Choroid plexus epithelial cell (primary cell): ENCODE results near the gene CDAN1.
"Not testable (repeated sequence)": the region's sequence is repeated elsewhere in the genome, so short reads cannot be mapped to it uniquely, and the experiment has no call there.

ENCODE experiments used
- DNase-seq: peaks from one replicate; pipeline ENCODE4 v3.0.0-alpha.2; 2010; ENCODE audit warnings: low read depth
- H3K4me3 ChIP-seq: 2 replicates; pipeline ENCODE4 v1.5.1; 2011; ENCODE audit warnings: low read depth, mild to moderate bottlenecking, control low read depth, low read length, moderate library complexity
- TF ChIP-seq, protein P1 (sequence below): conservative IDR thresholded peaks from 2 replicates; pipeline ENCODE4 v1.5.1; 2011; ENCODE audit warnings: low read depth, mild to moderate bottlenecking, control low read depth, inconsistent platforms, low read length, moderate library complexity

The CDAN1 gene

DNA sequence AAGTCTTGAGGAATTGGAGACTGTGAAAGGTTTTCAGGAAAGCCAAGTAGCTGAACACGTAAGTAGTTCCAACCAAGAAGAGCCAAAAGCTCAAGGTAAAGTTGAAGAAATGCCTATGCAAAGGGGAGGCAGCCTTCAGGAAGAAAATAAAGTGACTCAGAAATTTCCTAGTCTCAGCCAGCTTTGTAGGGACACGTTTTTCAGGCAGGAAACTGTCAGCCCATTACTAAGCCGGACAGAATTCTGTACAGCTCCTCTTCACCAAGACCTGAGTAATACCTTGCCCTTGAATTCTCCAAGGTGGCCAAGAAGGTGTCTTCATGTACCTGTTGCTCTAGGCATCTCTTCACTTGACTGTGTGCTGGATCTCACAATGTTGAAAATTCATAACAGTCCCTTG is 48.6 kb downstream of the CDAN1 start:
- TF ChIP-seq, protein P1, sequence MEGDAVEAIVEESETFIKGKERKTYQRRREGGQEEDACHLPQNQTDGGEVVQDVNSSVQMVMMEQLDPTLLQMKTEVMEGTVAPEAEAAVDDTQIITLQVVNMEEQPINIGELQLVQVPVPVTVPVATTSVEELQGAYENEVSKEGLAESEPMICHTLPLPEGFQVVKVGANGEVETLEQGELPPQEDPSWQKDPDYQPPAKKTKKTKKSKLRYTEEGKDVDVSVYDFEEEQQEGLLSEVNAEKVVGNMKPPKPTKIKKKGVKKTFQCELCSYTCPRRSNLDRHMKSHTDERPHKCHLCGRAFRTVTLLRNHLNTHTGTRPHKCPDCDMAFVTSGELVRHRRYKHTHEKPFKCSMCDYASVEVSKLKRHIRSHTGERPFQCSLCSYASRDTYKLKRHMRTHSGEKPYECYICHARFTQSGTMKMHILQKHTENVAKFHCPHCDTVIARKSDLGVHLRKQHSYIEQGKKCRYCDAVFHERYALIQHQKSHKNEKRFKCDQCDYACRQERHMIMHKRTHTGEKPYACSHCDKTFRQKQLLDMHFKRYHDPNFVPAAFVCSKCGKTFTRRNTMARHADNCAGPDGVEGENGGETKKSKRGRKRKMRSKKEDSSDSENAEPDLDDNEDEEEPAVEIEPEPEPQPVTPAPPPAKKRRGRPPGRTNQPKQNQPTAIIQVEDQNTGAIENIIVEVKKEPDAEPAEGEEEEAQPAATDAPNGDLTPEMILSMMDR: no peak

DNA sequence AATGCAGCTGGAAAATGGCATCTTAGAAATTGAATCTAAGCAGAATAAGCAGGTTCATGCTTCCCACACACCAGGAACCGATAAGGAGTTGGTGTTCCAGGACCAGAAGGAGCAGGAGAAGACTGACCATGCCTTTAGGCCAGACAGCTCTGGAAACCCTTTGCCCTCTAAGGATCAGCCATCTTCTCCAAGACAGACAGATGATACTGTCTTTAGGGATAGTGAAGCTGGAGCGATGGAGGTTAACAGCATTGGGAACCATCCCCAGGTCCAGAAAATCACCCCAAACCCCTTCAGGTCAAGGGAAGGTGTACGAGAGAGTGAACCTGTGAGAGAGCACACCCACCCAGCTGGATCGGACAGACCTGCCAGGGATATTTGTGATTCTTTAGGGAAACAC is 49.2 kb downstream of the CDAN1 start:
- DNase-seq: no peak
- TF ChIP-seq, protein P1: no peak
- H3K4me3 ChIP-seq: no peak overlapping the region

More for the DNA sequence above, 48.6 kb downstream of the CDAN1 start:
- no peak for DNase-seq
- no peak overlapping the region for H3K4me3 ChIP-seq

DNA sequence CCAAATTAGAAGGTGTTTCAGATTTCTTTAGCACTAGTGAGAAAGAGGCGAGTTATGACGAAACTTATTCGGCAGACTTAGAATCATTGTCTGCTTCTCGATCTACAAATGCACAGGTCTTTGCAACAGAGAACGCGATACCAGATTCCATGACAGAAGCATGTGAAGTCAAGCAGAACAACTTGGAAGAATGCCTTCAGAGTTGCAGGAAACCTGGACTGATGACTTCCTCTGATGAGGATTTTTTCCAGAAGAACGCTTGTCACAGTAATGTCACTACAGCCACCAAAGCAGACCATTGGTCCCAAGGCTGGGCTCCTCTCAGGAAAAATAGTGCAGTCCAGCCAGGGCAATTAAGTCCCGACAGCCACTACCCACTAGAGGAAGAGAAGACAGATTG is 50.6 kb downstream of the CDAN1 start:
- no peak for DNase-seq
- no peak overlapping the region for H3K4me3 ChIP-seq
- TF ChIP-seq, protein P1: no peak

DNA sequence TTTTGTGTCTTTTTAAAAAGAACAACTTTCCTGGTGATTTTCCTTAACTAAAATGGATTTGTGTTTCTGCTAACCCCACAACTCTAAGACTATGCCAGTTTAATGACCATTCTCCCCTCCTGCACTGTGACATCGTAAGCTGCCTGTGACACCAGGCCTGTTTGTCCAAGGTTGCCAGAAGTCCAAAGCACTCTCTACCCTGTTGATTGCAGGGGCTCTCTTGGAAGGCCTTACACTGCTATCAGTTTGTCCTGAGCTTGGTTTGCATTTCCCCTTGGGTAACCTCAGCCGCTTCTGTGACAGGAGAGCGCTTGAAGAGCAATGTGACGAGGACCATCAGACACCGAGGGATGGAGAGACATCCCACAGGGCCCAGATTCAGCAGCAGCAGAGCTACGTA is 55.8 kb downstream of the CDAN1 start:
- no peak for DNase-seq
- TF ChIP-seq, protein P1: no peak
- no peak overlapping the region for H3K4me3 ChIP-seq

DNA sequence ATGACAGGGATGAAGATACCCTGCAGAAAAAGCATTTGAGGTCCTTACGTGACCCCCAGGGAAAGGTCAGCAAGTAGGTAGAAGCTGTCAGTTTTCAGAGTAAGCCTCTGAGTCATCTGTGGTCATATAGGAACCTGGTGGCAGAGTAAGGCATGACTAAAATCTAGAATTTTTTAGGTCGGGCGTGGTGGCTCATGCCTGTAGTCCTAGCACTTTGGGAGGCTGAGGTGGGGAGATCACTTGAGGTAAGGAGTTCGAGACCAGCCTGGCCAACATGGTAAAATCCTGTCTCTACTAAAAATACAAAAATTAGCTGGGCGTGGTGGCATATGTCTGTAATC is 56.8 kb downstream of the CDAN1 start:
- not testable (repeated sequence) for DNase-seq, H3K4me3 ChIP-seq

DNA sequence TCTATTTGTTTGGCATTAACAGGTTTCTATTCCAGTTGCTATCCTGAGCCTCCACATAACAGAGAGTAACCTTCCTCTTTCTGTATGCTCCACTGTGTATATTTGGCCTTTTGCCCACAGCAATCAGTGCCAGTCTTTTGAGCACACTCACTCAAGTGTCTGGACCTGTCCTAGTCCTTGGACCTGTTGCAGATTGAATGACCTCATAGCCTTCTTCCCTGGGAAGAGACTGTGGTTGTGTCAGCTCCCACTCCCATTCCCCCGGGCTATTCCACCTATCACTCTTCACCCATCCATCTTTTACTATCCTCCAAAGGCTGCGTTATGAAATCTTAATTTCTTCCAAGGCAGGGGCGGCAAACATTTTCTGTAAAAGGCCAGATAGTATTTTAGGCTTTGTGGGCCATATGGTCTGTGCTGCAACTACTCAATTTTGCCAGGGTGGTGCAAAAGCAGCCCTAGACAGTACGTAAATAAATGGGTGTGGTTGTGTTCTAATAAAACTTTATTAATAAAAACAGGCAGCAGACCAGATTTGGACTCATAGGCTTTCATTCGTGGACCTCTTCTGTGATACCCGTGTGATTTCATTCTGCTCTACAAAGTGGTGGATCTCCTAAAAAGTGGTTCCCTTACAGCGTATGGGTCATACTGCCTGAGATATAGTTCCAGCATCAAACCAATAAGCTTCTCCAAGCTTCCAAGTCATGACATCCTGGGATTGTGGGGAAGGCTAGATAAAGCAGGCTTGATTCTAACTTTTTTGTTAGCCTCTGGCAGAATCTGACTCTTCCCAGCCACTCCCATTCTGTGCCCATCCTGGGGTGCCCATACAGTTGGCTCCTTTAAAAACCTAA is 57.4 kb downstream of the CDAN1 start:
- TF ChIP-seq, protein P1: no peak
- H3K4me3 ChIP-seq: no peak overlapping the region
- no peak for DNase-seq

DNA sequence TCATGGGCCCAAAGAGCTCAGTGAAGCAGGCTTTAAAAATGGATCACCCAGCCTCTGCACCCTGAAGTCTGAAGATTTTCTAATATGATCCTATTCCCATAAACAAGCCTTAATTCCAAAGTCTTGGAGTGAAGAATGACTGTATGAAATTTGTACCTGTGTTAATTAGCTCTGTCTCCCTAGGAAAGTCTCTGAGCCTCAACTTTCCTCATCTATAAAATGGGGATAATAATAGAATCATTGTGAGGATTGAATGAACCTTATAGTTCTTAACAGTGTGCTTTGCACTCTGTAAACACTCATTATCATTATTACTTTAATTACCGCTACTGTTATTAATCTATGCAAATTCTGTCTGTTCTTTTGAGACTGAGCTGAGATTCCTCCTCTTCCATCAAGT is 61.9 kb downstream of the CDAN1 start:
- TF ChIP-seq, protein P1: no peak
- no peak overlapping the region for H3K4me3 ChIP-seq
- no peak for DNase-seq
